ENCODE measurements around the gene SURF6. TPM values are rescaled to one million over a fixed set of nuclear protein-coding genes. Genes with fewer than 3 reads are reported as not detected.

Gene SURF6
- total RNA-seq, 1 donor from 2014 or later = 5.3 TPM

- Histone ChIP-seq H3K4me3 (no peak overlapping the region), H3K27me3 (no peaks in the 10 kb centered on the region), H3K36me3 (peaks cover 21 to 47% of the 10 kb centered on the region in 2 donors), H3K4me1 (peaks cover 7 to 40% of the 10 kb centered on the region in 2 donors), H3K9me3 (no peaks in the 10 kb centered on the region), H3K27ac (no peak overlapping the region)
- no peak for DNase-seq (ENCODE audit: low spot score in 2 of 2)
- TF ChIP-seq CTCF (IDR thresholded peaks at IDR 0.05) = no peak
- intact Hi-C loops (cut with DNase I) = loop anchor here (10.0 kb wide), 1 partner anchor 654 kb away; the partner anchor contains the start of gene BRD3OS
Measured at GRCh38 chr9:133370685-133371084, 34.7 kb upstream of the SURF6 start.

- Histone ChIP-seq H3K4me1 (peaks cover 7 to 40% of the 10 kb centered on the region in 2 donors), H3K36me3 (peaks cover 29 to 52% of the 10 kb centered on the region in 2 donors), H3K27me3 (no peaks in the 10 kb centered on the region), H3K4me3 (no peak overlapping the region), H3K27ac (no peak overlapping the region), H3K9me3 (no peaks in the 10 kb centered on the region)
- no peak for DNase-seq (ENCODE audit: low spot score in 2 of 2)
- no peak for TF ChIP-seq CTCF (IDR thresholded peaks at IDR 0.05)
- intact Hi-C loops (cut with DNase I) = loop anchor here (10.0 kb wide), 1 partner anchor 655 kb away; the partner anchor contains the start of gene BRD3OS
Measured at GRCh38 chr9:133369933-133370332, 33.9 kb upstream of the SURF6 start.

- intact Hi-C loops (cut with DNase I) = no loop called here
- H3K4me1 ChIP-seq = peaks cover 4 to 40% of the 10 kb centered on the region in 2 donors
- no peaks in the 10 kb centered on the region for H3K27me3 ChIP-seq
- DNase-seq (ENCODE audit: low spot score in 2 of 2) = no peak
- TF ChIP-seq CTCF (IDR thresholded peaks at IDR 0.05) = no peak
- peaks cover 34 to 57% of the 10 kb centered on the region in 2 donors for H3K36me3 ChIP-seq
- H3K4me3 ChIP-seq = no peak overlapping the region
- no peaks in the 10 kb centered on the region for H3K9me3 ChIP-seq
- H3K27ac ChIP-seq = no peak overlapping the region
Measured at GRCh38 chr9:133369422-133369821, 33.4 kb upstream of the SURF6 start.

GRCh38 chr9:133368249-133368881, 32.4 kb upstream of the SURF6 start:
- no peak for TF ChIP-seq CTCF (IDR thresholded peaks at IDR 0.05)
- Histone ChIP-seq H3K9me3 (no peaks in the 10 kb centered on the region), H3K36me3 (peaks cover 43 to 67% of the 10 kb centered on the region in 2 donors), H3K27me3 (no peaks in the 10 kb centered on the region), H3K27ac (no peak overlapping the region), H3K4me3 (no peak overlapping the region), H3K4me1 (peaks cover 0 to 37% of the 10 kb centered on the region in 2 donors)
- intact Hi-C loops (cut with DNase I) = no loop called here
- DNase-seq (ENCODE audit: low spot score in 2 of 2) = no peak

- Histone ChIP-seq H3K4me1 (peaks cover 0 to 31% of the 10 kb centered on the region in 2 donors), H3K27me3 (no peaks in the 10 kb centered on the region), H3K9me3 (no peaks in the 10 kb centered on the region), H3K4me3 (no peak overlapping the region), H3K27ac (no peak overlapping the region), H3K36me3 (peaks cover 46 to 68% of the 10 kb centered on the region in 2 donors)
- no peak for DNase-seq (ENCODE audit: low spot score in 2 of 2)
- no peak for TF ChIP-seq CTCF (IDR thresholded peaks at IDR 0.05)
- intact Hi-C loops (cut with DNase I) = no loop called here
Measured at GRCh38 chr9:133367778-133368177, 31.8 kb upstream of the SURF6 start.
